H9 (cell line): ENCODE measurements around the gene IFI27L1. TPM values are rescaled to one million over a fixed set of nuclear protein-coding genes. Genes with fewer than 3 reads are reported as not detected.

ENCODE experiments used
- DNase-seq: peaks from one replicate; pipeline ENCODE4 v3.0.0-alpha.2; 2017
- H2AFZ ChIP-seq: one replicate; pipeline ENCODE4 v1.6.1; 2013; ENCODE audit warnings: mild to moderate bottlenecking, low read length, control low read depth, moderate library complexity
- H2AK5ac ChIP-seq: 2 replicates; pipeline ENCODE4 v1.6.1; 2013; ENCODE audit warnings: low read length, control low read depth, mixed read lengths; ENCODE audit not compliant: insufficient read length
- H2BK120ac ChIP-seq: one replicate; pipeline ENCODE4 v1.6.1; 2013; ENCODE audit warnings: low read depth, mild to moderate bottlenecking, low read length, control low read depth, inconsistent platforms; ENCODE audit not compliant: poor library complexity, severe bottlenecking
- H2BK12ac ChIP-seq: 2 replicates; pipeline ENCODE4 v1.6.1; 2013; ENCODE audit warnings: low read length, control low read depth, mixed read lengths, low read depth; ENCODE audit not compliant: insufficient read length
- H2BK15ac ChIP-seq: 2 replicates; pipeline ENCODE4 v1.6.1; 2013; ENCODE audit warnings: low read depth, low read length, control low read depth
- H2BK20ac ChIP-seq: one replicate; pipeline ENCODE4 v1.6.1; 2013; ENCODE audit warnings: low read depth, mild to moderate bottlenecking, low read length, control low read depth, inconsistent platforms; ENCODE audit not compliant: poor library complexity, severe bottlenecking
- H2BK5ac ChIP-seq: 2 replicates; pipeline ENCODE4 v1.6.1; 2013; ENCODE audit warnings: low read length, control low read depth, mixed read lengths; ENCODE audit not compliant: insufficient read length
- H3K14ac ChIP-seq: 2 replicates; pipeline ENCODE4 v1.6.1; 2013; ENCODE audit warnings: low read length, control low read depth; ENCODE audit not compliant: insufficient read depth
- H3K18ac ChIP-seq: 2 replicates; pipeline ENCODE4 v1.6.1; 2013; ENCODE audit warnings: low read depth, mild to moderate bottlenecking, mixed read lengths, low read length, control low read depth; ENCODE audit not compliant: insufficient read length
- H3K23ac ChIP-seq: 2 replicates; pipeline ENCODE4 v1.6.1; 2013; ENCODE audit warnings: low read length, control low read depth, mixed read lengths, low read depth; ENCODE audit not compliant: insufficient read length
- H3K23me2 ChIP-seq: 2 replicates; pipeline ENCODE4 v1.6.1; 2013; ENCODE audit warnings: low read depth, mild to moderate bottlenecking, mixed read lengths, low read length, control low read depth; ENCODE audit not compliant: insufficient read length, poor library complexity, severe bottlenecking
- H3K27ac ChIP-seq: 2 replicates; pipeline ENCODE4 v1.5.1; 2013; ENCODE audit warnings: low read length, control low read depth, mixed read lengths, low read depth; ENCODE audit not compliant: insufficient read length
- H3K27me3 ChIP-seq: 2 replicates; pipeline ENCODE4 v1.6.1; 2013; ENCODE audit warnings: low read length, control low read depth, inconsistent platforms; ENCODE audit not compliant: insufficient read depth
- H3K4ac ChIP-seq: 2 replicates; pipeline ENCODE4 v1.6.1; 2013; ENCODE audit warnings: low read depth, mild to moderate bottlenecking, control low read depth, inconsistent platforms, low read length, moderate library complexity
- H3K4me1 ChIP-seq: 2 replicates; pipeline ENCODE4 v1.6.1; 2013; ENCODE audit warnings: low read length, control low read depth, inconsistent platforms; ENCODE audit not compliant: insufficient read depth
- H3K4me2 ChIP-seq: 2 replicates; pipeline ENCODE4 v1.6.1; 2013; ENCODE audit warnings: low read length, control low read depth, mixed read lengths; ENCODE audit not compliant: insufficient read length, insufficient read depth
- H3K56ac ChIP-seq: 2 replicates; pipeline ENCODE4 v1.6.1; 2013; ENCODE audit warnings: low read depth, mild to moderate bottlenecking, mixed read lengths, low read length, control low read depth; ENCODE audit not compliant: insufficient read length
- H3K79me1 ChIP-seq: 2 replicates; pipeline ENCODE4 v1.6.1; 2013; ENCODE audit warnings: low read depth, mild to moderate bottlenecking, moderate library complexity, low read length, control low read depth, inconsistent platforms; ENCODE audit not compliant: insufficient read depth, poor library complexity, severe bottlenecking
- H3K79me2 ChIP-seq: 2 replicates; pipeline ENCODE4 v1.6.1; 2013; ENCODE audit warnings: low read length, control low read depth, inconsistent platforms; ENCODE audit not compliant: insufficient read depth
- H3K9ac ChIP-seq: 2 replicates; pipeline ENCODE4 v1.6.1; 2013; ENCODE audit warnings: low read length, control low read depth, mixed read lengths; ENCODE audit not compliant: insufficient read length; ENCODE audit errors: extremely low read depth
- H3K9me3 ChIP-seq: one replicate; pipeline ENCODE4 v1.6.1; 2013; ENCODE audit warnings: low read depth, low read length, inconsistent platforms; ENCODE audit not compliant: control insufficient read depth
- H3T11ph ChIP-seq: one replicate; pipeline ENCODE4 v1.6.1; 2013; ENCODE audit warnings: mild to moderate bottlenecking, low read length, control low read depth, inconsistent platforms
- H4K20me1 ChIP-seq: one replicate; pipeline ENCODE4 v1.6.1; 2013; ENCODE audit not compliant: control insufficient read depth, insufficient read length, insufficient read depth
- H4K5ac ChIP-seq: 2 replicates; pipeline ENCODE4 v1.6.1; 2013; ENCODE audit warnings: low read depth, mild to moderate bottlenecking, mixed read lengths, low read length, control low read depth; ENCODE audit not compliant: insufficient read length
- H4K8ac ChIP-seq: replicated peaks from 2 replicates; pipeline ENCODE4 v1.6.1; 2013; ENCODE audit warnings: low read length, control low read depth, mixed read lengths, low read depth; ENCODE audit not compliant: insufficient read length
- H4K91ac ChIP-seq: 2 replicates; pipeline ENCODE4 v1.6.1; 2013; ENCODE audit warnings: low read depth, mild to moderate bottlenecking, moderate library complexity, mixed read lengths, low read length, control low read depth; ENCODE audit not compliant: insufficient read length
- H3K27ac Mint-ChIP-seq, 3 experiments: 2 replicates in 2 of 3; 3 replicates in 1 of 3; pipeline ENCODE4 v1.8.0; 2020 to 2021; ENCODE audit warnings: mixed read lengths in 3 of 3, mild to moderate bottlenecking in 1 of 3, moderate library complexity in 1 of 3
- H3K27me3 Mint-ChIP-seq: 2 replicates; pipeline ENCODE4 v1.8.0; 2021; ENCODE audit warnings: low read depth, mild to moderate bottlenecking, moderate library complexity, mixed read lengths
- H3K36me3 Mint-ChIP-seq, 3 experiments: 2 replicates in 2 of 3; 3 replicates in 1 of 3; pipeline ENCODE4 v1.8.0; 2020 to 2021; ENCODE audit warnings: low read depth in 3 of 3, mixed read lengths in 3 of 3; ENCODE audit not compliant: insufficient read depth in 1 of 3
- H3K4me1 Mint-ChIP-seq, 2 experiments: 2 replicates each; pipeline ENCODE4 v1.8.0; 2020; ENCODE audit warnings: mixed read lengths in 2 of 2
- H3K4me3 Mint-ChIP-seq, 2 experiments: 2 replicates in 1 of 2; 3 replicates in 1 of 2; pipeline ENCODE4 v1.8.0; 2020 to 2021; ENCODE audit warnings: mild to moderate bottlenecking in 2 of 2, mixed read lengths in 2 of 2, moderate library complexity in 1 of 2
- H3K9me3 Mint-ChIP-seq, 2 experiments: 2 replicates in 1 of 2; 3 replicates in 1 of 2; pipeline ENCODE4 v1.8.0; 2020; ENCODE audit warnings: mild to moderate bottlenecking in 2 of 2, mixed read lengths in 2 of 2, moderate library complexity in 1 of 2
- CTCF ChIP-seq: fragments of 200-600 bp; sonication (generic); conservative IDR thresholded peaks from 3 replicates; pipeline ENCODE4 v1.8.0; 2021; ENCODE audit warnings: antibody characterized with exemption, mild to moderate bottlenecking
- WGBS: extraction: QIAGEN DNeasy Blood & Tissue Kit; methylation state at CpG from one replicate; pipeline ENCODE4 v1.1.7; 2013; ENCODE audit warnings: missing lambda C conversion rate, low lambda C conversion rate, mixed read lengths; ENCODE audit not compliant: insufficient read length; ENCODE audit errors: extremely low coverage; 5-methylcytosine and 5-hydroxymethylcytosine counted together
- total RNA-seq: library from RNA; stranded (reverse); gene quantifications from 2 replicates; pipeline ENCODE4 v1.2.1, GENCODE V29; 2021

Gene IFI27L1
- total RNA-seq, 1 experiment from 2014 or later: 27.4 TPM

GRCh38 chr14:94113490-94113889 lies 32.4 kb downstream of the IFI27L1 start:
- H3K4me1 Mint-ChIP-seq: peaks cover 16 to 19% of the 10 kb centered on the region in 2 experiments
- Histone ChIP-seq H2BK120ac (no peak overlapping the region), H3K9ac (no peak overlapping the region), H3K79me1 (no peaks in the 10 kb centered on the region), H4K8ac (no peak overlapping the region), H2BK5ac (no peak overlapping the region), H3K9me3 (no peaks in the 10 kb centered on the region), H3K79me2 (no peaks in the 10 kb centered on the region), H2BK12ac (no peak overlapping the region), H3K27ac (no peak overlapping the region), H3K23ac (no peak overlapping the region), H3K23me2 (no peaks in the 10 kb centered on the region), H3K27me3 (no peaks in the 10 kb centered on the region), H3K4ac (no peak overlapping the region), H3K56ac (no peak overlapping the region), H3T11ph (no peak overlapping the region), H4K91ac (no peak overlapping the region), H2AK5ac (no peak overlapping the region), H4K20me1 (no peaks in the 10 kb centered on the region), H4K5ac (no peak overlapping the region), H3K4me2 (no peak overlapping the region), H3K18ac (no peak overlapping the region), H2AFZ (no peak overlapping the region), H3K4me1 (no peaks in the 10 kb centered on the region), H3K14ac (no peak overlapping the region), H2BK20ac (no peak overlapping the region), H2BK15ac (no peak overlapping the region)
- H3K27ac Mint-ChIP-seq: peak overlapping the region in 1 of 3 experiments; percentile 96; a peak in 1 of 7 replicates
- peak; percentile 17 for DNase-seq
- peaks cover 6% of the 10 kb centered on the region for H3K27me3 Mint-ChIP-seq
- H3K4me3 Mint-ChIP-seq: no peak overlapping the region
- TF ChIP-seq CTCF: no peak
- no CpG with 5 or more reads among the region's 6 CpGs for WGBS
- H3K36me3 Mint-ChIP-seq: no peaks in the 10 kb centered on the region; a peak in 1 of 7 replicates
- H3K9me3 Mint-ChIP-seq: no peaks in the 10 kb centered on the region
